ENCODE measurements around the gene PARVB.

Gene PARVB

GRCh38 chr22:44097263-44098020, 73.3 kb downstream of the PARVB start:
- no peak overlapping the region for H3K4me3 ChIP-seq (ENCODE audit: low read length)
- no peaks in the 10 kb centered on the region for H3K9me3 ChIP-seq (ENCODE audit: control insufficient read depth, low read depth, low read length)
- no peaks in the 10 kb centered on the region for H3K4me1 ChIP-seq (ENCODE audit: control insufficient read depth, low read depth, low read length)
- H3K27ac ChIP-seq (ENCODE audit: low read length): no peak overlapping the region
- no peaks in the 10 kb centered on the region for H3K36me3 ChIP-seq (ENCODE audit: control insufficient read depth, low read depth, low read length)
- H3K27me3 ChIP-seq (ENCODE audit: control insufficient read depth, insufficient read depth, low read length): no peaks in the 10 kb centered on the region
- H3K9ac ChIP-seq (ENCODE audit: low read length): no peak overlapping the region

GRCh38 chr22:44098021-44098739, 74.1 kb downstream of the PARVB start:
- H3K27me3 ChIP-seq (ENCODE audit: control insufficient read depth, insufficient read depth, low read length): no peaks in the 10 kb centered on the region
- H3K4me3 ChIP-seq (ENCODE audit: low read length): no peak overlapping the region
- no peaks in the 10 kb centered on the region for H3K9me3 ChIP-seq (ENCODE audit: control insufficient read depth, low read depth, low read length)
- no peak overlapping the region for H3K9ac ChIP-seq (ENCODE audit: low read length)
- no peak overlapping the region for H3K27ac ChIP-seq (ENCODE audit: low read length)
- H3K4me1 ChIP-seq (ENCODE audit: control insufficient read depth, low read depth, low read length): no peaks in the 10 kb centered on the region
- H3K36me3 ChIP-seq (ENCODE audit: control insufficient read depth, low read depth, low read length): no peaks in the 10 kb centered on the region

GRCh38 chr22:44098966-44099530, 74.9 kb downstream of the PARVB start:
- Histone ChIP-seq H3K36me3 (ENCODE audit: control insufficient read depth, low read depth, low read length) (no peaks in the 10 kb centered on the region), H3K4me3 (ENCODE audit: low read length) (no peak overlapping the region), H3K4me1 (ENCODE audit: control insufficient read depth, low read depth, low read length) (no peaks in the 10 kb centered on the region), H3K9me3 (ENCODE audit: control insufficient read depth, low read depth, low read length) (no peaks in the 10 kb centered on the region), H3K27me3 (ENCODE audit: control insufficient read depth, insufficient read depth, low read length) (no peaks in the 10 kb centered on the region), H3K27ac (ENCODE audit: low read length) (no peak overlapping the region), H3K9ac (ENCODE audit: low read length) (no peak overlapping the region)

GRCh38 chr22:44099696-44100095, 75.6 kb downstream of the PARVB start:
- Histone ChIP-seq H3K9me3 (ENCODE audit: control insufficient read depth, low read depth, low read length) (no peaks in the 10 kb centered on the region), H3K27me3 (ENCODE audit: control insufficient read depth, insufficient read depth, low read length) (no peaks in the 10 kb centered on the region), H3K36me3 (ENCODE audit: control insufficient read depth, low read depth, low read length) (no peaks in the 10 kb centered on the region), H3K27ac (ENCODE audit: low read length) (no peak overlapping the region), H3K9ac (ENCODE audit: low read length) (no peak overlapping the region), H3K4me1 (ENCODE audit: control insufficient read depth, low read depth, low read length) (no peaks in the 10 kb centered on the region), H3K4me3 (ENCODE audit: low read length) (no peak overlapping the region)

- Histone ChIP-seq H3K36me3 (ENCODE audit: control insufficient read depth, low read depth, low read length) (no peaks in the 10 kb centered on the region), H3K27me3 (ENCODE audit: control insufficient read depth, insufficient read depth, low read length) (no peaks in the 10 kb centered on the region), H3K27ac (ENCODE audit: low read length) (no peak overlapping the region), H3K4me3 (ENCODE audit: low read length) (no peak overlapping the region), H3K4me1 (ENCODE audit: control insufficient read depth, low read depth, low read length) (no peaks in the 10 kb centered on the region), H3K9ac (ENCODE audit: low read length) (no peak overlapping the region), H3K9me3 (ENCODE audit: control insufficient read depth, low read depth, low read length) (no peaks in the 10 kb centered on the region)
Observed at GRCh38 chr22:44100411-44100810, 76.3 kb downstream of the PARVB start.

- H3K4me3 ChIP-seq (ENCODE audit: low read length): no peak overlapping the region
- no peak overlapping the region for H3K27ac ChIP-seq (ENCODE audit: low read length)
- no peaks in the 10 kb centered on the region for H3K36me3 ChIP-seq (ENCODE audit: control insufficient read depth, low read depth, low read length)
- H3K4me1 ChIP-seq (ENCODE audit: control insufficient read depth, low read depth, low read length): peaks cover 9% of the 10 kb centered on the region
- no peak overlapping the region for H3K9ac ChIP-seq (ENCODE audit: low read length)
- H3K9me3 ChIP-seq (ENCODE audit: control insufficient read depth, low read depth, low read length): no peaks in the 10 kb centered on the region
- no peaks in the 10 kb centered on the region for H3K27me3 ChIP-seq (ENCODE audit: control insufficient read depth, insufficient read depth, low read length)
Observed at GRCh38 chr22:44102121-44102520, 78.0 kb downstream of the PARVB start.

- no peaks in the 10 kb centered on the region for H3K9me3 ChIP-seq (ENCODE audit: control insufficient read depth, low read depth, low read length)
- no peaks in the 10 kb centered on the region for H3K36me3 ChIP-seq (ENCODE audit: control insufficient read depth, low read depth, low read length)
- H3K9ac ChIP-seq (ENCODE audit: low read length): no peak overlapping the region
- H3K27me3 ChIP-seq (ENCODE audit: control insufficient read depth, insufficient read depth, low read length): no peaks in the 10 kb centered on the region
- peaks cover 15% of the 10 kb centered on the region for H3K4me1 ChIP-seq (ENCODE audit: control insufficient read depth, low read depth, low read length)
- no peak overlapping the region for H3K4me3 ChIP-seq (ENCODE audit: low read length)
- no peak overlapping the region for H3K27ac ChIP-seq (ENCODE audit: low read length)
Observed at GRCh38 chr22:44102856-44103255, 78.8 kb downstream of the PARVB start.

GRCh38 chr22:44103735-44104480, 79.8 kb downstream of the PARVB start:
- H3K9ac ChIP-seq (ENCODE audit: low read length): no peak overlapping the region
- peaks cover 20% of the 10 kb centered on the region for H3K4me1 ChIP-seq (ENCODE audit: control insufficient read depth, low read depth, low read length)
- H3K27me3 ChIP-seq (ENCODE audit: control insufficient read depth, insufficient read depth, low read length): no peaks in the 10 kb centered on the region
- H3K9me3 ChIP-seq (ENCODE audit: control insufficient read depth, low read depth, low read length): no peaks in the 10 kb centered on the region
- H3K27ac ChIP-seq (ENCODE audit: low read length): no peak overlapping the region
- no peaks in the 10 kb centered on the region for H3K36me3 ChIP-seq (ENCODE audit: control insufficient read depth, low read depth, low read length)
- no peak overlapping the region for H3K4me3 ChIP-seq (ENCODE audit: low read length)

- H3K4me1 ChIP-seq (ENCODE audit: control insufficient read depth, low read depth, low read length): peaks cover 27% of the 10 kb centered on the region
- H3K27ac ChIP-seq (ENCODE audit: low read length): peak overlapping the region; percentile 57
- no peaks in the 10 kb centered on the region for H3K36me3 ChIP-seq (ENCODE audit: control insufficient read depth, low read depth, low read length)
- no peaks in the 10 kb centered on the region for H3K27me3 ChIP-seq (ENCODE audit: control insufficient read depth, insufficient read depth, low read length)
- H3K9ac ChIP-seq (ENCODE audit: low read length): peak overlapping the region; percentile 37
- H3K4me3 ChIP-seq (ENCODE audit: low read length): no peak overlapping the region
- no peaks in the 10 kb centered on the region for H3K9me3 ChIP-seq (ENCODE audit: control insufficient read depth, low read depth, low read length)
Observed at GRCh38 chr22:44107340-44107739, 83.2 kb downstream of the PARVB start.

GRCh38 chr22:44108076-44108475, 84.0 kb downstream of the PARVB start:
- Histone ChIP-seq H3K9ac (ENCODE audit: low read length) (peak overlapping the region; percentile 37), H3K27me3 (ENCODE audit: control insufficient read depth, insufficient read depth, low read length) (no peaks in the 10 kb centered on the region), H3K9me3 (ENCODE audit: control insufficient read depth, low read depth, low read length) (no peaks in the 10 kb centered on the region), H3K4me1 (ENCODE audit: control insufficient read depth, low read depth, low read length) (peaks cover 27% of the 10 kb centered on the region), H3K27ac (ENCODE audit: low read length) (no peak overlapping the region), H3K36me3 (ENCODE audit: control insufficient read depth, low read depth, low read length) (no peaks in the 10 kb centered on the region), H3K4me3 (ENCODE audit: low read length) (no peak overlapping the region)

GRCh38 chr22:44108806-44109385, 84.8 kb downstream of the PARVB start:
- Histone ChIP-seq H3K9me3 (ENCODE audit: control insufficient read depth, low read depth, low read length) (no peaks in the 10 kb centered on the region), H3K9ac (ENCODE audit: low read length) (no peak overlapping the region), H3K36me3 (ENCODE audit: control insufficient read depth, low read depth, low read length) (no peaks in the 10 kb centered on the region), H3K27ac (ENCODE audit: low read length) (no peak overlapping the region), H3K27me3 (ENCODE audit: control insufficient read depth, insufficient read depth, low read length) (no peaks in the 10 kb centered on the region), H3K4me3 (ENCODE audit: low read length) (no peak overlapping the region), H3K4me1 (ENCODE audit: control insufficient read depth, low read depth, low read length) (peaks cover 27% of the 10 kb centered on the region)

Data from iPS-18a (cell line).